Esophagus squamous epithelium (tissue), 5 donors: Measurements from ENCODE around the gene TMEM255B. TPM values are rescaled to one million over a fixed set of nuclear protein-coding genes. Genes with fewer than 3 reads are reported as not detected.

Source experiments
- DNase-seq: peaks from one replicate; lab custom pipeline; 2025; lab: John Stamatoyannopoulos, UW
- H3K27ac ChIP-seq, 4 donors: fragments of 200-600 bp; sonication (generic); one replicate each; pipeline ENCODE4 v1.5.1; 2016 to 2019; ENCODE audit warnings: mild to moderate bottlenecking in 1 of 4
- H3K27me3 ChIP-seq, 4 donors: fragments of 200-600 bp; sonication (generic); 1 replicate in 3 of 4; 2 replicates in 1 of 4; pipeline versions ENCODE4 v1.5.1 to v1.6.0; 2017 to 2021; ENCODE audit warnings: antibody characterized with exemption in 1 of 4
- H3K36me3 ChIP-seq, 3 donors: fragments of 200-600 bp; sonication (generic); one replicate each; pipeline ENCODE4 v1.5.1; 2016 to 2019
- H3K4me1 ChIP-seq, 3 donors: fragments of 200-600 bp; sonication (generic); one replicate each; pipeline ENCODE4 v1.5.1; 2017 to 2019
- H3K4me3 ChIP-seq, 4 donors: fragments of 200-600 bp; sonication (generic); 1 replicate in 3 of 4; 2 replicates in 1 of 4; pipeline ENCODE4 v1.5.1; 2016 to 2019; ENCODE audit warnings: mild to moderate bottlenecking in 2 of 4, moderate library complexity in 1 of 4
- H3K9me3 ChIP-seq, 3 donors: fragments of 200-600 bp; sonication (generic); one replicate each; pipeline ENCODE4 v1.5.1; 2016 to 2019
- CTCF ChIP-seq, 6 experiments: fragments of 450-650 bp in 4 of 6; fragments of 200-600 bp in 2 of 6; sonication (generic) in 2 of 6; IDR thresholded peaks; one replicate each; pipeline ENCODE4 v1.5.1; 2016 to 2019; ENCODE audit warnings: antibody characterized with exemption in 6 of 6, mild to moderate bottlenecking in 4 of 6, moderate library complexity in 4 of 6
- POLR2A ChIP-seq, 4 donors: fragments of 450-650 bp; IDR thresholded peaks; one replicate each; pipeline ENCODE4 v1.6.1; 2017; ENCODE audit warnings: antibody characterized with exemption in 4 of 4, mild to moderate bottlenecking in 4 of 4, moderate library complexity in 3 of 4
- WGBS, 2 donors: methylation state at CpG; one replicate each; pipeline ENCODE4 v1.1.5; 2018; 5-methylcytosine and 5-hydroxymethylcytosine counted together
- intact Hi-C: fragments of 100-400 bp; cut with DNase I; formaldehyde crosslinking; loops from one replicate; pipeline ENCODE4 v1.15.0; 2022
- total RNA-seq, 4 donors: library from RNA; depleted of rRNA; stranded (reverse); fragments of >200 nt; gene quantifications; one replicate each; pipeline ENCODE4 v1.1.0, GENCODE V29; 2016
- donor health status: DM: yes; HTN: yes; CAD: no.

The TMEM255B gene
- total RNA-seq, 4 donors from 2014 or later, result 0.30 to 9.2 (median 3.2) TPM; not detected in 1

GRCh38 chr13:113817860-113818691, 59.0 kb downstream of the TMEM255B start:
- no peaks in the 10 kb centered on the region for H3K27me3 ChIP-seq
- no peaks in the 10 kb centered on the region for H3K9me3 ChIP-seq
- 87 to 100% methylated on average over 1 to 6 of the region's 60 CpGs for WGBS, 2 donors
- H3K4me3 ChIP-seq, result no peak overlapping the region
- intact Hi-C loops, result loop anchor here (5.0 kb wide), 1 partner anchor 89 kb away; no protein-coding TSS in a partner anchor
- DNase-seq, result no peak
- H3K36me3 ChIP-seq, result peaks cover 2 to 24% (median 6%) of the 10 kb centered on the region in 3 donors
- H3K4me1 ChIP-seq, result peaks cover 33 to 81% (median 44%) of the 10 kb centered on the region in 3 donors
- no peak for TF ChIP-seq CTCF (IDR thresholded peaks at IDR 0.05)
- H3K27ac ChIP-seq, result peak overlapping the region; percentile 58 to 91 (median 82)

- no peak for DNase-seq
- H3K36me3 ChIP-seq, result peaks cover 5 to 32% (median 10%) of the 10 kb centered on the region in 3 donors
- H3K4me3 ChIP-seq, result no peak overlapping the region
- no peak for TF ChIP-seq CTCF (IDR thresholded peaks at IDR 0.05)
- no peak for TF ChIP-seq POLR2A (IDR thresholded peaks at IDR 0.05)
- H3K27me3 ChIP-seq, result no peaks in the 10 kb centered on the region
- peak overlapping the region in 3 of 4 donors; percentile 76 to 91 (median 87) for H3K27ac ChIP-seq
- WGBS, 2 donors, result 87 to 94% methylated on average over 3 to 8 of the region's 26 CpGs
- intact Hi-C loops, result loop anchor here (5.0 kb wide), 1 partner anchor 89 kb away; no protein-coding TSS in a partner anchor
- peaks cover 33 to 87% (median 44%) of the 10 kb centered on the region in 3 donors for H3K4me1 ChIP-seq
- no peaks in the 10 kb centered on the region for H3K9me3 ChIP-seq
Observed at GRCh38 chr13:113818700-113819295, 59.8 kb downstream of the TMEM255B start.

GRCh38 chr13:113819341-113819730, 60.3 kb downstream of the TMEM255B start:
- 82 to 100% methylated on average over 4 to 7 of the region's 13 CpGs for WGBS, 2 donors
- no peak for DNase-seq
- no peaks in the 10 kb centered on the region for H3K9me3 ChIP-seq
- TF ChIP-seq CTCF (IDR thresholded peaks at IDR 0.05) (no peak), POLR2A (IDR thresholded peaks at IDR 0.05) (no peak)
- peaks cover 33 to 87% (median 44%) of the 10 kb centered on the region in 3 donors for H3K4me1 ChIP-seq
- intact Hi-C loops, result loop anchor here (5.0 kb wide), 1 partner anchor 88 kb away; no protein-coding TSS in a partner anchor
- H3K27me3 ChIP-seq, result no peaks in the 10 kb centered on the region
- H3K27ac ChIP-seq, result peak overlapping the region; percentile 33 to 91 (median 82)
- H3K4me3 ChIP-seq, result no peak overlapping the region
- H3K36me3 ChIP-seq, result peaks cover 5 to 36% (median 10%) of the 10 kb centered on the region in 3 donors

- peak overlapping the region in 3 of 4 donors; percentile 17 to 50 (median 27) for H3K4me3 ChIP-seq
- H3K36me3 ChIP-seq, result peaks cover 5 to 43% (median 10%) of the 10 kb centered on the region in 3 donors
- TF ChIP-seq POLR2A (IDR thresholded peaks at IDR 0.05), result no peak
- H3K27me3 ChIP-seq, result no peaks in the 10 kb centered on the region
- intact Hi-C loops, result loop anchor here (5.0 kb wide), 1 partner anchor 87 kb away; no protein-coding TSS in a partner anchor
- no peak for DNase-seq
- H3K9me3 ChIP-seq, result no peaks in the 10 kb centered on the region
- 72 to 84% methylated on average over 17 to 21 of the region's 52 CpGs for WGBS, 2 donors
- H3K27ac ChIP-seq, result peak overlapping the region; percentile 50 to 91 (median 82)
- H3K4me1 ChIP-seq, result peaks cover 33 to 84% (median 44%) of the 10 kb centered on the region in 3 donors
Observed at GRCh38 chr13:113819731-113820715, 61.0 kb downstream of the TMEM255B start.
